GM21576 (cell line): ENCODE measurements around the gene AUTS2.
"Not testable (repeated sequence)": the region's sequence is repeated elsewhere in the genome, so short reads cannot be mapped to it uniquely, and the experiment has no call there.

ENCODE experiments used
- ATAC-seq: cut with Tn5 transposase; IDR thresholded peaks from one replicate; pipeline ENCODE4 v1.9.1; 2021; ENCODE audit warnings: mild to moderate bottlenecking, moderate library complexity; ENCODE audit not compliant: unreplicated experiment

AUTS2 gene

DNA sequence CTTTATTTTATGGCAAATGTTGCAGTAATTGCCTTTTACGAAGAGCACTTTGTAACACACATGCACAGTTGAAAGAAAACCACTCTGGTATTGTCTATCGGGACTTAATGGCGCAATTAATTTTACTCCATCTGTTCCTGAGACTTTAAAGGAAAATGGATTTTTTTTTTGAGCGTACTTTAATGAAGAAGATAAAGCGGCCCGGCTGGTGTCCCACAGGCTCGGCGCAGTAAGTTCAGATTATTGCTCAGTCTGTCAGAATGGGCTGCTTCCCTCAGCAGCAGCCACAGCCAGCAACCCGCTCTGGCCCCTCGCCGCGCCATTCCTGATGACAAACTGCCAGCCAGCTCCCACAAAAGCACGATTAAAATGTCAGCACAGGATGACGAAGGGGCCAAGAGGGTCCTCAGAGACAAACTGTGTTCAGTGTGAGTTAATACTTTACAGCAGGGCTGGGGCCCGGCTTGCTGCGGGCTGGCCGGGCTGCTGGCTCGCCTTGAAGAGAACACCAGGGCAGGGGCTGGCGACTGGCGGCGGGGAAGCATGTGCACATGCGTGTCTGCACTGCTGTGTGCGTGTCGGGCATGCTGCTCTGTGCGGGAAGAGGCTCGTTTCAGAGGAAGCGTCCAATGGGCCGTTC, 1032.7 kb downstream of the AUTS2 start:
- no peak for ATAC-seq

DNA sequence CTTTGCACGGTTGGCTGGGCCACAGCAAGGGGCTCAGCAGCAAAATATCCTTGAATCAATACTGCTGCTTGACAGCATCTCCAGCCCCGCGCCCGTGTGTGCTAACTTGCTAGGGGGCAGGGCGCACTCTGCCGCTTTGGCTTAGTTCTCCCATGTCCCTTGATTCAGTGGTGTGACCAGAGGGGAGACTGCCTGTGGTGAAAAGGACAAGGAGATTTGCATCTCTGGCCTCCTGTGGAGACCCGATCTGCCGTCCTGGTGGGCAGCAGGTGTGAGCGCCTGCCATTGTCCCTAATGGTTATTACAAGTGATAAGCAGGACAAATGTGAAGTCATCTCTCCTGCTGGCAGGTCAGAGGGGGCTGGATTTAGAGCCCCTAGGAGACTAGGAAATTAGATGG, 1033.4 kb downstream of the AUTS2 start:
- ATAC-seq: no peak

DNA sequence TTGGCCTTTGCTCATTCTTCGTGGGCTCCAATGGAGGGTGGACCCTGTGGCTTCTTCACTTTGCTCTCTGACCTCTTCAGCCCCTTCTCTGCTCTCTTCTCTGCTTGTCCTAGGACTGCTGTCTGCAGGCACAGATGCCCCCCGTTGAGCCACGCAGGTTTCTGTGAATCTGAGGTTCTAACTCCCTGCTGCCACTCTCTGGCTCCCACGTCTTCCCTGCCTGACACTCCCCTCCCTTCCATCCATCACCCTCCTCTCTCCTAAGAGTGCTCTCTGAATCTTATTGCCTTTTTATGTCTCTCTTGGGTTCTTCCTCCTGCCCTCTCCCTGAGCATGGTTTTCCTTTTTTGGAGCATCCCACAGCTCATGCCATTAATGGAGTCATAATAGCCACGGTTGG, 1034.1 kb downstream of the AUTS2 start:
- ATAC-seq: no peak

DNA sequence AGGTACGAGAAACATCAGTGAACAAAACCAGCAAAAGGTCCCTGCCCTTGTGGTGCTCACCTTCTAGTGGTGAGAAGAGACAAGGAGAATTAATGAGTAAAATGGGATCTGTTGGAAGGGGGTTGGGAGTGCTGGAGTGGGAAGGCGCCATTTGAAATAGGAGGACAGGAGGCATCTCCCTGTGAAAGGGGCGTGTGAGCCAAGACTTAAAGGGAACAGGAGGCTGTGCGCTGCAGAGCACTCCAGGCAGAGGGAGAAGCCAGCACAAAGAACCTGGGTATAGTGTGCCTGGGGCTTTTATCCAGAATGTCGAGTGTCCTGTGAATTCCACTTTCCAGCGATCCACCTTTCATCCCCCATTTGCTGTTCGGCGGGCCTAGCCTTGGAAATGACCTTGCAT, 1035.8 kb downstream of the AUTS2 start:
- no peak for ATAC-seq

DNA sequence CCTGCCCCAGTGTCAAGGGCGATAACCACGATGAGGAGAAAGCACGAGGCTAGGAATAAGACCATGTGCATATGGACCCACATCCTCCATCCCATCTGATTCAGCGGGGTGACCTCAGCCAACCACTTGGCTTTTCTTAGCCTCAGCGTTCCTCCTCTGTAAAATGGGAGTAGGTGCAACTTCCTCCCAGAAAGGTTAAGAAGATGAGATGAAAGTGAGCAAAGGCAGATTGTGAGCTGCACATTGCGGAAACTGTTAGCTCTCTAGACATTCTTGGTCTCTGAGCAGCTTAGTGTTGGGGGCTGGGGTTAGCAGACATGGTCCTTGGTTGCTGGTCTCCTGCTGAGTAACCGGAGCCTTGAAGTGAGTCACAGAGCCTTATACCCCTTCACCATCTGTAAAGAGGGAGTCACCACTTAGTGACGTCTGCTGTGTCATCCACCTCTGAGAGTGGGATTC, 1036.4 kb downstream of the AUTS2 start:
- no peak for ATAC-seq

DNA sequence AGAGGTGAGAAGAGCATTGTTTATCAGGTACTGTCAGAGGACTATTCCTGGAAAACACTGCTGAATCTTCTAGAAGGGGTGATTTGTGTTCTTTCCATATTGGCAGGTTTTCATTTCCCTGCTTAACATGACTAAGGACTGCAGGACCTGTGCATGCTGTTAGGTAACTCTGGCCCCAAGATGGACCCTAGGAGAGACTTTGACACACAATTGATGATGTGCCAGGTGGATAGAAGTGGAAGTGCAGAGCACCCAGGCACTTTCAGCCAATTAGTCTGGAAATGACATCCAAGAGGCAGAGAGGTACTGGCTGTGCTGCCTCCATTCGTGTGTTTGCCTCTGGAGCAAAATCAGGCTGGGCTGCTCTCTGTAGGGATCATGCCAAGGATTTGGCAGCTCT, 1037.4 kb downstream of the AUTS2 start:
- ATAC-seq: no peak

DNA sequence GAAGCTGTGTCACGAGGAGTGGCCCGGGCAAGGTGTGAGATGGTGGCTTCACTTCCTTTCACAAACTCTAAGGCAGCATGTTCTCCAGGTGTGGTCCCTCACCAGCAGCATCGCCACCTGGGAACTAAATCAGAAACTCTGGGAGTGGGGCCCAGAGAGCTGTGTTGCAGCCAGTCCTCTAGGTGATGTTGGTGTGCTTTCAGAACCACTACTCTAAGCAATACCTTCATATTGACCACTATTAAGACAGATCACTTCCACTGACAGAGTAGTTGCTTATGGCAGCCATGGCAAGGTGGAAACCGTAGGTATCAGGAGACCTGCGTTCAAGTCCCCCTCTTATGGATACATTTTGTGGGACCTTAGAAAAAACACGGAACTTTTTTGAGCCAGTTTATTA, 1037.9 kb downstream of the AUTS2 start:
- ATAC-seq: no peak

DNA sequence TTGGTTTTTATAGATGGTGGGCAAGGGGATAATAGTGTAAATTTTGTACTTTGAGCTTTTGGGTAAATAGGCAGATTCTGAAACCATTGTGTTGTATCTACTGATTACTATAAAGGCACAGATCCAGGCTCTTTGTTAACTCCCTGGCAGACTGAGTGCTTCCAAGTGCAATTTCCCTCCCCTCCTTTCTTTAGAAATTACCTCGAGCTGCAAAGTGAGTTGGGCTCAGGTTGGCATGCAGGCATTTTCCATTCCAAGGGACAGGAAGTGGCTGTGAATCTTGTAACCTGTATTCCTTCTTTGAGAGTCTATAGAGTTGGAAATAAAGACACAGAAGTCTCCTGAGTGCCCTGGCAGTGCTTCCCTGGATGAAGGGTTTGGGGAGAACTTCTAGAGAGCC, 1039.5 kb downstream of the AUTS2 start:
- ATAC-seq: no peak

DNA sequence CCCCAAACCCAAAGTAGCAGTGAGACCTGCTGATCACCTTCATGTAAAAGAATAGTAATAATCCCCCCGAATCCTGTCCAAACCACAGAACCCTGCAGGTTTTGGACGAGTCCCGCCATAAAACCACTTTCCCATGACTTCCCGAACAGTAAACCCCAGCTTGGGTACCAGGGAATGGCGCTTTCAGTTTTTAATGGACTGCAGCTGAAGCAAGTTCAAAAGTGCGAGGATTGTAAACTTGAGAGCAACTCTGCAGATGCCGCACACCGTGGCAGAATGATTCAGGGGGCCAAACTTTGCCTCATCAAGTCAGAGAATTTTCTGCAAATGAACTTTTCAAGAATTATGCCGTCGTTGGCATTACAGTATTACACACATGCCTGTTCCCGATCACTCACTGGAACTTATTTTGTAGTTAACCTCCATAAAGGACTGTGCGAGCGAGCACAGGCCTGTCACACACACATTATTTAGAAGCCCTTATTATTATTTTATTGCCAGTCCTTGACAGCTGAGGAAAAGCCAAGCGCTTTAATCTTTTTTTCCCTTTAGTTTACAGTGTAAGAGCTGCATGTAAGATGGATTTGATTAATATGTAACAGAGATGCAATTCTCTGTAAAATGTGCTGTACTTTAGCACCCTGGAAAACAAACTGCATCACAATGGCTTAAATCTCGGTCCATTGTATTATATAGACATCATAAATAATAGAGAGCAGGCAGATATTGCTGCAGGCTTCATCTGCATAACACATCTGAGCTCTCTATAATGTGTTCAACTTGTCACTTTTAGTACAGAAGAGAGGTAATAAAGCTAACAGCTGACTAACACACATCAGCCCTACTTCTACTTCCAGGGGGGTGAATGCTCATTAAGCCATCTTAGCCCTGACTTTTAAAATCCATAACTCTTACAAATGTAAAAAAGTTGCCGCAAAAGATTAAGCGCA, 1040.2 kb downstream of the AUTS2 start:
- no peak for ATAC-seq

DNA sequence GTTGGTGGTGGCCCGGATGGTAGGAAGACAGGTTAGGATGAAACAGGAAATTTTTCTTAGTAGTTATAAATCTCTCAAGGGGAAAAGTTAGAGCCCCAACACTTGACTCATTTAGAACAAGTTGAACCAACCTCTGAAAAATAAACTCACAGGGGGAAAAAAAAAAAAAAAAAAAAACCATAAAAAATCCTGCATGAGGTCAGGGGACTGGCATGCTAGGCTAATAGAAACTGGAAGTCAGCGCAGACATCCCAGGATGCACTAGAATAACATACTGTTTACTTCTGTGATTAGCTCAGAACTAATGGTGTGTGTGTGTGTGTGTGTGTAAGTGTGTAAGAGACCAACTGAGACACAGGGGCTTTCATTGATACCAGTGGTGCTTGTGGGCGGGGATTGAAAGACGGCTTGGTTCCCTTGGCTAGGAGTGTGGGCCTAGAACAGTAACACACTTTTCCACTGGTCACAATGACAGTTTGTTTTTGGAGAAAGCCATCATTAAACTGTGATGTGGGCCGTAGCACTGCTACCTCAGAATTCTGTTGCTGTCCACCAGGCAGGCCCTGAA, 1042.1 kb downstream of the AUTS2 start:
- ATAC-seq: no peak

DNA sequence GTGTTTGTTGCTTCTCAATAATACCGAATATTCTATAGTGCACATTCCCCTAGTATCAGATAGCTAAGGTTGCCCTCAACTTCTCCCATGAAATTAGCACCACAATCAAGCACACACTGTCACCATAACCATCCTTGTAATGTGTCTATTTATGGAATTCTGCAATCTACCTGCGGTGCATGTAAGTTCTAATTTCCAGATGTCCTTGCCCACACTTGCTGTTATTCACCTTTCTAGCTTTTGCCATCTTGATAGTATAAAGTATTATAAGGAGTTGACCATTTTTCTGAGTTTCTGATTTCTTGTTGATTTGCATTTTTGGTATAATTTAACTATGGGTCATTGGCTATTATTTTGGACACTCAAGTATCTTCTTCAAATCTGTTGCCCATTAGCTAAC, 1043.6 kb downstream of the AUTS2 start:
- ATAC-seq: no peak

DNA sequence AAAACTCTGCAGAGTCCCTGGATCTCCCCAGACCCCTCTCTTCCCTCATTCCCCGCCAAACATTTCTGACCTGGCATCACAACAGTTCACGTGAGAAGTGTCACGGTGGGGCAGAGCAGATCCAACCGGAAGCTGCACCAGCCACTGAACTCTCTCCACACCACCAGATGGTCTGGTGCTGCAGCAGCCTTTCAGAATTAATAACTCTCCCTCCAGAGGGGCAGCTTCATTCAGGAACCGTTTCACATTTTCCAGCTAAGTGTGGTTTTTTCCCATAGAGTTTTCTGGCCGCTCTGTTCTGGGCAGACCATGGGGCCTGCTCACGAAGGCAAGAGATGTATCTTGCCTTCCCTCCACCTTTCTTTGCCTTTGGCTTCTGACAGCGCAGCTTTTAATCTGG, 1047.0 kb downstream of the AUTS2 start:
- no peak for ATAC-seq

DNA sequence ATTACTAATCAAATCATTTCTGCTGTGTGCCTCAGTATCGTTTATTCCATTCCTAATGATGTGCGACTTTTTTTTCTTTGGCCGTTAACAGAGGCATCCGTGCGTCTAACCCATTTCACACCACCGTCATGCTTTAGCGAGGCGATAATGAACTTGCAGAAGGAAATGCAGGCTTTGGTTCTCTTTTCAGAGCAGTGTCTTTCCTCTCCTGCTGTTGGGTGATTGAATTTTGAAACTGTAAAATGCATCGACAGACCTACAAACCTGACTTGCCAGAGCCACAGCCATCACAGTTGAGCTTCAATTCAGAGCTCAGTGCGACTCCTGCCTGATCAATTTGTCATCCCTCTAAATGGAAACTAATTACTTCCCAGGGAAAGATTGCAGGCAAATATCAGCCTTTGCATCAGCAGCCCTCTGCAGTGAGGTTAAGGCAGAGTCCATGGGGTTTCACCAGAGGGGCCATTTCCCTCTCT, 1047.6 kb downstream of the AUTS2 start:
- ATAC-seq: no peak

DNA sequence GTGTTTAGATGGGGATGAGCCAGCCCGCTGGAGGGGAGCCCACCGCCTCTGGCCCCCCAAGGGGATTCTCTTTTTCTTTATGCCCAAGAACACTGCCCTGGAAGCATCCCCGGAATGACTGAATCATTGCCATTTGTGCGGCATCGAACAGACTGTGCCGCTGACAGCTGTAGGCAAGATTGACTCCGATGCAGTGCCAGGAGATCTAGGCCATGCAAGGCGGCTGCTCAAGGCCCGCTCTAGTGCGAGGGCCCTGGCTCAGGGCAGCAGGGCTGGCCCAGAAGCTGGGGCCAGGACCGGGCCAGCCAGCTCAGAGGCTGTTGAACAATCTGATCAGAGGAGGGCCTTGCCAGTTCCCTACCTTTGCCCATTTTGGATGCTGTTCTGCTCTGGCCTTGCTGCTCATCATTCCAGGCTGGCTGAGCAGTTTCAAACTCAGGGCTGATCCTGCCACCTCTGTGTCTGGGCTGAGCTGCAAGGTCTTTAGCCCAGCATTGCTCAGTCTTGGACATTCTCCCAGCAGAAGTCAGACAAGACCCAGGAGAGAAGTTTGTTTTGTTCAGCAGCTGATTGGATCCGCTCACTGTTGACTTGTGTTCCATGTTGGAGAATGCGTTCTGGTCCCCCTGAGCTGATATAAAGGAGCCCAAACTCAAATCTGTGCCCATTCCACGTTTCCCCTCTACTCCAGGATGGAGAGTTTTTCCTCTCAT, 1048.4 kb downstream of the AUTS2 start:
- no peak for ATAC-seq

DNA sequence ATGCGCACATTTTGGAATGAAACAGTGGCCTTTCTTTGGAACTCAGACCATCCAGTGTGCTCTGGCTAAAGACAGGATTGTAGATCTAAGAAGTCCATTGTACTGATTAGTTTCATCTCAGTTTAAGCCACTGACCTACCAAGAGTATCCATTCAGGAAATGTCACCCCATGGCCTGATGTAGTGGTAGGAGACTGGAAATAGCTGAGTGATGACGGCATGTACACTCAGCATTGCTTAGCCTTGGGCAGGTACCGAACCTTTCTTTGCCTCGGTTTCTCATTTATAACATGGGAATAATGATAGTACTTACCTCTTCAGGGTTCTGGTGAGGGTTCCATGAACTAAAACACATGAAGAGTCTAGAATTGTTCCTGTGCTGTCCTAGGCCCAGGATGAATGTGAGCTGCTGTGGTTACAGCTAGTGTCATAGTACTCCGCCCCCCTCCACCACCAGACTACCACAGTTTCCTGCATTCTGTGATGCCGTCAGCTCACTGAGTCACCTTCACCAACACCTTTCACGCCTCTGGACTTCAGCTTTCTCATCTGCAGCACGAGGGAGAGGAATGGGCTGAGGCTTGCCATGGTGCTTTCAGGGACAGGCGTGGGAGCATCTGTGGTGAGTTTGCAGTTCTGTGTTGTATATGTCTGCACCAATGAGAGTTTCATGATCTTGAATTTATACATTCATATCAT, 1049.7 kb downstream of the AUTS2 start:
- ATAC-seq: peak; percentile 92

DNA sequence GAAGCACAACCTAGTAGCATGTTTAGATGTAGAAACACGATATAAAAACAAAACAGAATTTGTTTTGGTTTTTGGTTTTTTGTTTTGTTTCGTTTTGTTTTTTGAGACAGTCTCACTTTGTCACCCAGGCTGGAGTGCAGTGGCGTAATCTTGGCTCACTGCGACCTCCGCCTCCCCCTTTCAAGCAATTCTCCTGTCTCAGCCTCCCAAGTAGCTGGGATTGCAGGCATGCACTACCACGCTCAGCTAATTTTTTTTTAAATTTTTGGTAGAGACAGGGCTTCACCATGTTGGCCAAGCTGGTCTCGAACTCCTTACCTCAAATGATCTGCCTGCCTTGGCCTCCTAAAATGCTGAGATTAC, 1050.2 kb downstream of the AUTS2 start:
- not testable (repeated sequence) for ATAC-seq

DNA sequence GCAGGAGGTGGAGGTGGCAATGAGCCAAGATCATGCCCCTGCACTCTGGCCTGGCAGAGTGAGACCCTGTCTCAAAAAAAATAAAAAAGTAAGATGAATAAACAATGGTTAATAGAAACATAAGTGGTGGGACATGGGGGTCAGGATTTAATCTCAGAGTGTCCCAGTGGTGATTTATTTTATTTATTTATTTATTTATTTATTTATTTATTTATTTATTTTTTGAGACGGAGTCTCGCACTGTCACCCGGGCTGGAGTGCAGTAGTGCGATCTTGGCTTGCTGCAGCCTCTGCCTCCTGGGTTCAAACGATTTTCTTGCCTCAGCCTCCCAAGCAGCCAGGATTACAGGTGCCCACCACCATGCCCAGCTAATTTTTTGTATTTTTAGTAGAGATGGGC, 1051.0 kb downstream of the AUTS2 start:
- no peak for ATAC-seq

DNA sequence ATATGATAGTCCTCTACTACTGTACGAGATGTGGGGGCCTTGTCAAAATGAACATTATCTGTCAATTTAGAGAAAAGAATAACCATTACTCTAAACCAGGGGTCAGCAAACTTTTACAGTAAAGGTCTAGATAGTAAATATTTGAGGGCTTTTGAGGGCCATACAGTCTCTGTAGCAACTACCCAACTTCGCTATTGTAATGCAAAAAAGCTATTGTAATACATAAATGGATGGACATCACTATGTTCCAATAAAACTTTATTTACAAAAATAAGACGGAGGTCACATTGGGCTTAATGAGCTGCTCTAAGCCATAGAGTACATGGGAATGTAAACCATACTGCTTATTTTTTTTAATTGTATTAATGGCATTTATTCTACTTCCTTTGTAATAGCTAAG, 1055.9 kb downstream of the AUTS2 start:
- no peak for ATAC-seq

DNA sequence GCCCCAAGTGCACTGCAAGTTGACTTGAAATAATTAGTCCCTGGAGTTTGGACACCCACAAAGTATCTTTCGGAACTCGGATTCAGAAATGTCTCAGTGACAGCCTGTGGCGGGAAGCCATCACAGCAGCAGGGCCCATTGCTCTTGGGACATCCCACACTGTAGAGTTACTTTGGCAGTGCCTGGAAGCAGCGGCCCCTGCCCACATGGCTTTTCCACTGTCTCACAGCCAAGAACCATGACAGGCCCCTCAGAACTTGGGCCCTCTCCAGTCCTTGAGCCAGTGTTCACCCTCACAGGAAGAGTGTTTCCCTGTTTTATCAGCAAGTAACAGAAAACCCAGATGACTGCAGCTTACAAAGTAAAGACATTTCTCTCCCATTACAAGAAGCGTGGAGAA, 1056.7 kb downstream of the AUTS2 start:
- no peak for ATAC-seq

DNA sequence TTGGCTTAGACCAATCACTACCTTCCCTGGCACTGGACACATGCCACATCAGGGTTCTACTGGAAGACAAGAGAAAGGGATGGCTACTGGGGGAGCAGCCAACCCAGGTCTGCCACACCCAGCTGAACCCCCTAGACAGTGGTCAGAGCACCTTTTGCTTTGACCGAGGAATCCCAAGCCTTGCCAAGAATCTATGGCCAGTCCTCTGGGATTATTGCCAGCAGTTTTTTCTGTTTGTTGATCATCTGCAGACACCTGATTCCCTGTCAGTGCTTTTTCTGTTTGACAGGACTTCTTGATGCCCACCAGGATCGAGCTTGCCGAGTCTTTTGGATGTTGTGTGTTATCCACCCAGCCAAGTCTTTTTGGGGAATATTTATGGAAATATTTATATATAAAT, 1057.4 kb downstream of the AUTS2 start:
- no peak for ATAC-seq

DNA sequence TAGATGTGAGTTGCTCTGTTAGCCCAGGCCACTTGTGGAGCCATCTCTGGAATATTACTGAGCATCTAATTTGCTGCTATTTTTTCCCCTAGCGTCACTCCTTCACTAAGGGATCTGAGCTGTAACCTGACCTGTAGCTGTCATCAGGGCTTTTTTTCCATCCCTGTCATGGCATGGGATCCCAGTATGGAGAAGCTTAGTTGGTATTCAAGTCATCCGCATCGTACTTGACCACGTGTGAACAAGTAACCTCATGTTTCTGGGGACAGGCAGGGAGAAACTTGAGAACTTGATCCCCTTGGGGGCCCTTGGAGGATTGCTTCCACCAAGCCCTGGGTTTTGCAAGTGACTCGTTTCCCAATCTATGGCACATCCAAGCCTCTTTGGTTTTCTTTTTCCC, 1059.3 kb downstream of the AUTS2 start:
- ATAC-seq: no peak
